Chondrocyte (in vitro differentiated cells): ENCODE results near the gene SLC22A31. TPM values are rescaled to one million over a fixed set of nuclear protein-coding genes. Genes with fewer than 3 reads are reported as not detected.

Experiments used
- DNase-seq: peaks from one replicate; pipeline ENCODE4 v3.0.0; 2021; ENCODE audit warnings: mixed read lengths, low spot score
- H3K27ac Mint-ChIP-seq: one replicate; pipeline ENCODE4 v1.8.0; 2021; ENCODE audit warnings: mild to moderate bottlenecking, moderate library complexity, mixed read lengths; ENCODE audit not compliant: unreplicated experiment
- H3K27me3 Mint-ChIP-seq: 2 replicates; pipeline ENCODE4 v1.8.0; 2021; ENCODE audit warnings: low read depth, mixed read lengths
- H3K36me3 Mint-ChIP-seq: 2 replicates; pipeline ENCODE4 v1.8.0; 2021; ENCODE audit warnings: low read depth, mixed read lengths
- H3K4me1 Mint-ChIP-seq: 2 replicates; pipeline ENCODE4 v1.8.0; 2021; ENCODE audit warnings: low read depth, mild to moderate bottlenecking, mixed read lengths
- H3K4me3 Mint-ChIP-seq: one replicate; pipeline ENCODE4 v1.8.0; 2021; ENCODE audit warnings: mild to moderate bottlenecking, moderate library complexity, mixed read lengths; ENCODE audit not compliant: unreplicated experiment
- H3K9me3 Mint-ChIP-seq: 2 replicates; pipeline ENCODE4 v1.8.0; 2021; ENCODE audit warnings: low read depth, mixed read lengths
- total RNA-seq: library from RNA; stranded (reverse); gene quantifications from 3 replicates; pipeline ENCODE4 v1.2.1, GENCODE V29; 2021
- TF ChIP-seq, protein P1 (sequence below): fragments of 200-600 bp; sonication (generic); IDR thresholded peaks from 2 replicates; pipeline ENCODE4 v1.5.0; 2021; ENCODE audit warnings: antibody characterized with exemption, mild to moderate bottlenecking, moderate library complexity

The SLC22A31 gene
- total RNA-seq, 1 donor from 2014 or later, result 0.40 TPM

GRCh38 chr16:89221604-89222003, 21.3 kb upstream of the SLC22A31 start:
- peak overlapping the region; percentile 9 for H3K27ac Mint-ChIP-seq
- H3K4me3 Mint-ChIP-seq, result no peak overlapping the region

GRCh38 chr16:89219365-89219764, 19.0 kb upstream of the SLC22A31 start:
- no peaks in the 10 kb centered on the region for H3K9me3 Mint-ChIP-seq
- H3K27ac Mint-ChIP-seq, result no peak overlapping the region
- H3K4me3 Mint-ChIP-seq, result peak overlapping the region; percentile 40
- peaks cover 22% of the 10 kb centered on the region for H3K4me1 Mint-ChIP-seq
- DNase-seq, result no peak
- peaks cover 23% of the 10 kb centered on the region for H3K36me3 Mint-ChIP-seq
- TF ChIP-seq, protein P1, sequence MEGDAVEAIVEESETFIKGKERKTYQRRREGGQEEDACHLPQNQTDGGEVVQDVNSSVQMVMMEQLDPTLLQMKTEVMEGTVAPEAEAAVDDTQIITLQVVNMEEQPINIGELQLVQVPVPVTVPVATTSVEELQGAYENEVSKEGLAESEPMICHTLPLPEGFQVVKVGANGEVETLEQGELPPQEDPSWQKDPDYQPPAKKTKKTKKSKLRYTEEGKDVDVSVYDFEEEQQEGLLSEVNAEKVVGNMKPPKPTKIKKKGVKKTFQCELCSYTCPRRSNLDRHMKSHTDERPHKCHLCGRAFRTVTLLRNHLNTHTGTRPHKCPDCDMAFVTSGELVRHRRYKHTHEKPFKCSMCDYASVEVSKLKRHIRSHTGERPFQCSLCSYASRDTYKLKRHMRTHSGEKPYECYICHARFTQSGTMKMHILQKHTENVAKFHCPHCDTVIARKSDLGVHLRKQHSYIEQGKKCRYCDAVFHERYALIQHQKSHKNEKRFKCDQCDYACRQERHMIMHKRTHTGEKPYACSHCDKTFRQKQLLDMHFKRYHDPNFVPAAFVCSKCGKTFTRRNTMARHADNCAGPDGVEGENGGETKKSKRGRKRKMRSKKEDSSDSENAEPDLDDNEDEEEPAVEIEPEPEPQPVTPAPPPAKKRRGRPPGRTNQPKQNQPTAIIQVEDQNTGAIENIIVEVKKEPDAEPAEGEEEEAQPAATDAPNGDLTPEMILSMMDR, result no peak
- no peaks in the 10 kb centered on the region for H3K27me3 Mint-ChIP-seq

More at GRCh38 chr16:89221604-89222003, 21.3 kb upstream of the SLC22A31 start:
- Mint-ChIP-seq H3K36me3 (peaks cover 43% of the 10 kb centered on the region), H3K27me3 (no peaks in the 10 kb centered on the region), H3K9me3 (peaks cover 9% of the 10 kb centered on the region), H3K4me1 (peaks cover 17% of the 10 kb centered on the region)
- TF ChIP-seq, protein P1, result no peak
- DNase-seq, result no peak

DNA sequence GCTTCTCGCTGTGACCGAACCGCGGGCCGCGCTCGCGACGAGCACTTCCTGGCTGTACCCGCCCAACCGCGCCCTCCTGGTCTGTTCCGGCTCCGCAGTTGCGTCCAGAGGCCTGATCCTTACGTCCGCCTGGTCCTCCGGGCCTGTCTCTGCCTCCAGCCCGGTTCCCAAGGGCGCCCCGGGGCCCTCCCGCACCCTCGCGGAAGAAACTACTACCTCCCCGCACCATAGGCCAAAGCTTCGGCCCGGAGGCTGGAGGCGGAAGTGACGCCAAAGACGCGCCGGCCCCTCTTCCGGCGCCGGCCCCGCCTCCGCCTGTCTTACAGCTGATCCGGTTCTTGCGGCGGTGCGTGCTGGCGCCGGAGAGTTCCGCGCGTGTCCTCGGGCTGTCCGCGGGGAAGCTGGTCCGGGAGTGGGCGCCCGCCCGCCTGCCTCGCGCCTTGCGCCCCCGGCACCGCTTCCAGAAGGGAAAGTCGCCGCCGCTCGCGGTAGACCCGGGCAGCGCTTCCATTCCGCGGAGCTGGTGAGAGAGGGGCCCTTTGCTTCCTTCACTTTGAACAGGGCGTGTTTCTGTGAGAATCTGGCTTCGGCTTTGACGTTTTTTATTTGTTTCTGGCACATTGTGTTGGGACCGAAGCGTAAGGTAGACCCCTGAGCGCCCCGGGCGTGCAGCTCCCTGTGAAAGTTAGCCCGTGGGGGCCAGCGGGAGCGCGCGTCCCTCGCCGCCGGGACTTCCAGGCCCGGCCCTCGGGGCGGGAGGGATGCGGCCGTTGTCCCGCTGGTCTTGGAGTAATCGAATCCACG, 17.3 kb upstream of the SLC22A31 start, which contains the start of gene ZNF778:
ZNF778 (plus strand) TSS at position 316 of the 804 bp plus-strand sequence. CDS start 3,425 bp downstream, outside the sequence.
- TF ChIP-seq, protein P1, result no peak
- no peaks in the 10 kb centered on the region for H3K9me3 Mint-ChIP-seq
- peaks cover 11% of the 10 kb centered on the region for H3K36me3 Mint-ChIP-seq
- H3K27ac Mint-ChIP-seq, result peak within 1 kb of the TSS; percentile 94
- H3K4me1 Mint-ChIP-seq, result peaks cover 22% of the 10 kb centered on the region
- no peak for DNase-seq
- H3K27me3 Mint-ChIP-seq, result no peaks in the 10 kb centered on the region
- peak within 1 kb of the TSS; percentile 85 for H3K4me3 Mint-ChIP-seq

- H3K4me1 Mint-ChIP-seq, result peaks cover 22% of the 10 kb centered on the region
- no peak for DNase-seq
- no peaks in the 10 kb centered on the region for H3K9me3 Mint-ChIP-seq
- TF ChIP-seq, protein P1, result no peak
- H3K27me3 Mint-ChIP-seq, result no peaks in the 10 kb centered on the region
- peaks cover 7% of the 10 kb centered on the region for H3K36me3 Mint-ChIP-seq
- H3K27ac Mint-ChIP-seq, result peak overlapping the region; percentile 94
- H3K4me3 Mint-ChIP-seq, result peak overlapping the region; percentile 85
Measured at GRCh38 chr16:89217138-89217387, 16.7 kb upstream of the SLC22A31 start.

- DNase-seq, result no peak
- Mint-ChIP-seq H3K27me3 (no peaks in the 10 kb centered on the region), H3K4me3 (peak overlapping the region; percentile 85), H3K4me1 (peaks cover 22% of the 10 kb centered on the region), H3K27ac (peak overlapping the region; percentile 94), H3K9me3 (no peaks in the 10 kb centered on the region), H3K36me3 (peaks cover 3% of the 10 kb centered on the region)
- TF ChIP-seq, protein P1, result peak; percentile 88
Measured at GRCh38 chr16:89216315-89217137, 16.2 kb upstream of the SLC22A31 start.
